HEK293 (cell line): Measurements from ENCODE around the gene FBXL4.

Source experiments
- KLF16 ChIP-seq: fragments of 450-650 bp; formaldehyde crosslinking; IDR thresholded peaks from 2 replicates; pipeline ENCODE4 v1.5.1; 2017; ENCODE audit warnings: missing biosample characterization, missing genetic modification characterization
- ZEB2 ChIP-seq: fragments of 450-650 bp; formaldehyde crosslinking; IDR thresholded peaks from 2 replicates; pipeline ENCODE4 v1.5.1; 2016; ENCODE audit warnings: missing biosample characterization, missing genetic modification characterization
- ZNF132 ChIP-seq: fragments of 450-650 bp; formaldehyde crosslinking; IDR thresholded peaks from 2 replicates; pipeline ENCODE4 v1.5.1; 2017; ENCODE audit warnings: missing biosample characterization, missing genetic modification characterization, borderline replicate concordance
- ZNF274 ChIP-seq, 2 experiments: fragments of 200-500 bp in 1 of 2; fragments of 450-650 bp in 1 of 2; sonication (Bioruptor generic) in 1 of 2; formaldehyde crosslinking in 1 of 2; IDR thresholded peaks; 2 replicates each; pipeline versions ENCODE4 v1.5.1 to v1.6.1; 2014 to 2016; ENCODE audit warnings: borderline replicate concordance in 1 of 2, inconsistent platforms in 1 of 2, low read length in 1 of 2, missing biosample characterization in 1 of 2, missing genetic modification characterization in 1 of 2
- ZNF423 ChIP-seq: fragments of 450-650 bp; formaldehyde crosslinking; IDR thresholded peaks from 2 replicates; pipeline ENCODE4 v1.5.1; 2016; ENCODE audit warnings: missing biosample characterization, missing genetic modification characterization
- ZNF530 ChIP-seq: fragments of 450-650 bp; formaldehyde crosslinking; IDR thresholded peaks from 2 replicates; pipeline ENCODE4 v1.5.1; 2016; ENCODE audit warnings: low read depth, missing biosample characterization, missing genetic modification characterization
- TF ChIP-seq, protein P1 (sequence below): fragments of 450-650 bp; formaldehyde crosslinking; IDR thresholded peaks from 2 replicates; pipeline ENCODE4 v1.5.1; 2016; ENCODE audit warnings: missing biosample characterization, missing genetic modification characterization
- TF ChIP-seq, protein P2 (sequence below): fragments of 450-650 bp; formaldehyde crosslinking; IDR thresholded peaks from 2 replicates; pipeline ENCODE4 v1.5.1; 2016; ENCODE audit warnings: missing biosample characterization, missing genetic modification characterization
- TF ChIP-seq, protein P3 (sequence below): fragments of 450-650 bp; formaldehyde crosslinking; IDR thresholded peaks from 2 replicates; pipeline ENCODE4 v1.5.1; 2016; ENCODE audit warnings: missing biosample characterization, missing genetic modification characterization

DNA sequence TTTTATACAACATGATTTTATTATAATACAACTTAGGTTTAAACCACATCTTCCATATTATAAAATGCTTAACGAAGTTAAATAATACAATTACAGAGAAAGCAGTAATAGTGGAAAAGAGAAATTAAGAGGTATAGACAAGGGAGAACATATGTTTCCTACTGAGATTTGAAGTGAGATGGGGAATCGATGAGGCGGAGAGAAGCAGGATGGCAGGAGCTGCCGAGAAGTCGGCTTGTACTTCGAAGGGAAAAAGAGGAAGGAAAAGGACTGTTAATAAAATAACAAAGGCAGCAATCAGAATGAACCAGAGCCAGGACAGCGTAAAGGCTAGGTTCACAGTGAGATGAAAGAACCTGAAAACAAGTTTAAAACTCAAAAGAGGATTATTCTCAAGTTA lies 15.4 kb downstream of the FBXL4 start:
- TF ChIP-seq, protein P1, sequence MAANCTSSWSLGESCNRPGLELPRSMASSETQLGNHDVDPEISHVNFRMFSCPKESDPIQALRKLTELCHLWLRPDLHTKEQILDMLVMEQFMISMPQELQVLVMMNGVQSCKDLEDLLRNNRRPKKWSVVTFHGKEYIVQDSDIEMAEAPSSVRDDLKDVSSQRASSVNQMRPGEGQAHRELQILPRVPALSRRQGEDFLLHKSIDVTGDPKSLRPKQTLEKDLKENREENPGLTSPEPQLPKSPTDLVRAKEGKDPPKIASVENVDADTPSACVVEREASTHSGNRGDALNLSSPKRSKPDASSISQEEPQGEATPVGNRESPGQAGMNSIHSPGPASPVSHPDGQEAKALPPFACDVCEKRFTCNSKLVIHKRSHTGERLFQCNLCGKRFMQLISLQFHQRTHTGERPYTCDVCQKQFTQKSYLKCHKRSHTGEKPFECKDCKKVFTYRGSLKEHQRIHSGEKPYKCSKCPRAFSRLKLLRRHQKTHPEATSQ (tag by site-specific recombination): no peak
- TF ChIP-seq, protein P2, sequence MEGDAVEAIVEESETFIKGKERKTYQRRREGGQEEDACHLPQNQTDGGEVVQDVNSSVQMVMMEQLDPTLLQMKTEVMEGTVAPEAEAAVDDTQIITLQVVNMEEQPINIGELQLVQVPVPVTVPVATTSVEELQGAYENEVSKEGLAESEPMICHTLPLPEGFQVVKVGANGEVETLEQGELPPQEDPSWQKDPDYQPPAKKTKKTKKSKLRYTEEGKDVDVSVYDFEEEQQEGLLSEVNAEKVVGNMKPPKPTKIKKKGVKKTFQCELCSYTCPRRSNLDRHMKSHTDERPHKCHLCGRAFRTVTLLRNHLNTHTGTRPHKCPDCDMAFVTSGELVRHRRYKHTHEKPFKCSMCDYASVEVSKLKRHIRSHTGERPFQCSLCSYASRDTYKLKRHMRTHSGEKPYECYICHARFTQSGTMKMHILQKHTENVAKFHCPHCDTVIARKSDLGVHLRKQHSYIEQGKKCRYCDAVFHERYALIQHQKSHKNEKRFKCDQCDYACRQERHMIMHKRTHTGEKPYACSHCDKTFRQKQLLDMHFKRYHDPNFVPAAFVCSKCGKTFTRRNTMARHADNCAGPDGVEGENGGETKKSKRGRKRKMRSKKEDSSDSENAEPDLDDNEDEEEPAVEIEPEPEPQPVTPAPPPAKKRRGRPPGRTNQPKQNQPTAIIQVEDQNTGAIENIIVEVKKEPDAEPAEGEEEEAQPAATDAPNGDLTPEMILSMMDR (tag by site-specific recombination): no peak
- TF ChIP-seq ZNF132 (no peak), ZNF274 (IDR thresholded peaks at IDR 0.05; ENCODE audit: low read length) (no peak), ZNF274 (tag by site-specific recombination; IDR thresholded peaks at IDR 0.05; ENCODE audit: borderline replicate concordance) (no peak), KLF16 (tag by site-specific recombination) (no peak), ZNF530 (tag by site-specific recombination) (no peak), ZEB2 (tag by site-specific recombination) (no peak), ZNF423 (tag by site-specific recombination) (no peak)
- TF ChIP-seq, protein P3, sequence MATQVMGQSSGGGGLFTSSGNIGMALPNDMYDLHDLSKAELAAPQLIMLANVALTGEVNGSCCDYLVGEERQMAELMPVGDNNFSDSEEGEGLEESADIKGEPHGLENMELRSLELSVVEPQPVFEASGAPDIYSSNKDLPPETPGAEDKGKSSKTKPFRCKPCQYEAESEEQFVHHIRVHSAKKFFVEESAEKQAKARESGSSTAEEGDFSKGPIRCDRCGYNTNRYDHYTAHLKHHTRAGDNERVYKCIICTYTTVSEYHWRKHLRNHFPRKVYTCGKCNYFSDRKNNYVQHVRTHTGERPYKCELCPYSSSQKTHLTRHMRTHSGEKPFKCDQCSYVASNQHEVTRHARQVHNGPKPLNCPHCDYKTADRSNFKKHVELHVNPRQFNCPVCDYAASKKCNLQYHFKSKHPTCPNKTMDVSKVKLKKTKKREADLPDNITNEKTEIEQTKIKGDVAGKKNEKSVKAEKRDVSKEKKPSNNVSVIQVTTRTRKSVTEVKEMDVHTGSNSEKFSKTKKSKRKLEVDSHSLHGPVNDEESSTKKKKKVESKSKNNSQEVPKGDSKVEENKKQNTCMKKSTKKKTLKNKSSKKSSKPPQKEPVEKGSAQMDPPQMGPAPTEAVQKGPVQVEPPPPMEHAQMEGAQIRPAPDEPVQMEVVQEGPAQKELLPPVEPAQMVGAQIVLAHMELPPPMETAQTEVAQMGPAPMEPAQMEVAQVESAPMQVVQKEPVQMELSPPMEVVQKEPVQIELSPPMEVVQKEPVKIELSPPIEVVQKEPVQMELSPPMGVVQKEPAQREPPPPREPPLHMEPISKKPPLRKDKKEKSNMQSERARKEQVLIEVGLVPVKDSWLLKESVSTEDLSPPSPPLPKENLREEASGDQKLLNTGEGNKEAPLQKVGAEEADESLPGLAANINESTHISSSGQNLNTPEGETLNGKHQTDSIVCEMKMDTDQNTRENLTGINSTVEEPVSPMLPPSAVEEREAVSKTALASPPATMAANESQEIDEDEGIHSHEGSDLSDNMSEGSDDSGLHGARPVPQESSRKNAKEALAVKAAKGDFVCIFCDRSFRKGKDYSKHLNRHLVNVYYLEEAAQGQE (tag by site-specific recombination): no peak
